K562 (cell line): ENCODE results near the gene SLC37A3. TPM values are rescaled to one million over a fixed set of nuclear protein-coding genes. Genes with fewer than 3 reads are reported as not detected.
A peak's percentile ranks its signal among the peaks of the same experiment; 100 is the strongest.

Source experiments
- ARNT ChIP-seq, 2 experiments: fragments of 450-650 bp; IDR thresholded peaks; 2 replicates each; pipeline ENCODE4 v1.6.1; 2016; ENCODE audit warnings: mild to moderate bottlenecking in 1 of 2
- CREB1 ChIP-seq, 2 experiments: sonication (generic) in 1 of 2; formaldehyde crosslinking in 1 of 2; IDR thresholded peaks; 2 replicates each; pipeline versions ENCODE4 v1.6.1 to v1.8.0; 2012 to 2022; ENCODE audit warnings: inconsistent platforms in 1 of 2, mild to moderate bottlenecking in 1 of 2, missing genetic modification reagents in 1 of 2, moderate library complexity in 1 of 2
- CTBP1 ChIP-seq: fragments of 450-650 bp; IDR thresholded peaks from 2 replicates; pipeline ENCODE4 v1.6.1; 2016; ENCODE audit warnings: borderline replicate concordance
- DACH1 ChIP-seq: fragments of 450-650 bp; IDR thresholded peaks from 2 replicates; pipeline ENCODE4 v1.6.1; 2018; ENCODE audit not compliant: partially characterized antibody
- E2F3 ChIP-seq: fragments of 250-450 bp; sonication (Bioruptor Pico); IDR thresholded peaks from 2 replicates; pipeline ENCODE4 v1.4.0; 2020; ENCODE audit warnings: mild to moderate bottlenecking
- HCFC1 ChIP-seq: IDR thresholded peaks from 2 replicates; pipeline ENCODE4 v1.6.1; 2012; ENCODE audit warnings: low read depth, low read length, improper control_type of control experiment
- HDAC8 ChIP-seq: fragments of 450-650 bp; IDR thresholded peaks from 2 replicates; pipeline ENCODE4 v1.6.1; 2016; ENCODE audit warnings: mild to moderate bottlenecking, missing genetic modification characterization, moderate library complexity, missing compliant biosample characterization
- NCOA6 ChIP-seq: fragments of 450-650 bp; IDR thresholded peaks from 2 replicates; pipeline ENCODE4 v1.6.1; 2017; ENCODE audit warnings: mild to moderate bottlenecking
- POLR2H ChIP-seq: IDR thresholded peaks from 2 replicates; pipeline ENCODE4 v1.6.1; 2016; ENCODE audit warnings: missing genetic modification characterization, low read depth, mild to moderate bottlenecking, control low read depth, missing compliant biosample characterization, moderate library complexity
- PYGO2 ChIP-seq: fragments of 450-650 bp; IDR thresholded peaks from 2 replicates; pipeline ENCODE4 v1.6.1; 2016; ENCODE audit warnings: mild to moderate bottlenecking, missing genetic modification characterization, moderate library complexity, missing compliant biosample characterization
- TEAD1 ChIP-seq, 2 experiments: fragments of 450-650 bp in 1 of 2; sonication (generic) in 1 of 2; formaldehyde crosslinking; IDR thresholded peaks; 2 replicates each; pipeline versions ENCODE4 v1.4.0 to v1.8.0; 2020 to 2022; ENCODE audit warnings: mild to moderate bottlenecking in 2 of 2, missing genetic modification reagents in 1 of 2
- TEAD4 ChIP-seq, 2 experiments: sonication (generic) in 1 of 2; formaldehyde crosslinking in 1 of 2; IDR thresholded peaks; 2 replicates each; pipeline versions ENCODE4 v1.6.1 to v1.8.0; 2012 to 2022; ENCODE audit warnings: borderline replicate concordance in 1 of 2, inconsistent platforms in 1 of 2, low read length in 1 of 2, mild to moderate bottlenecking in 1 of 2, missing genetic modification reagents in 1 of 2
- ZBTB8A ChIP-seq: fragments of 450-650 bp; IDR thresholded peaks from 2 replicates; pipeline ENCODE4 v1.6.1; 2018; ENCODE audit warnings: mild to moderate bottlenecking, moderate library complexity; ENCODE audit not compliant: partially characterized antibody
- ZNF584 ChIP-seq: fragments of 200-800 bp; sonication (Bioruptor generic); IDR thresholded peaks from 2 replicates; pipeline ENCODE4 v1.6.1; 2016; ENCODE audit warnings: low read depth, mild to moderate bottlenecking, missing genetic modification characterization, missing compliant biosample characterization
- polyA plus RNA-seq, 8 experiments: library from polyadenylated mRNA; depleted of rRNA in 4 of 8; stranded (reverse) in 5 of 8; unstranded in 3 of 8; fragments of >200 nt; fragmentation: Nextera tagmentation in 2 of 8; fragmentation: Illumina TruSeq in 1 of 8; extraction: Ambion mirVana in 2 of 8; extraction: Trizol in 1 of 8; gene quantifications; 2 replicates each; pipeline versions ENCODE4 v1.2.1 to v1.2.3, GENCODE V29; 2011 to 2014; ENCODE audit warnings: inconsistent platforms in 1 of 8, missing spikeins in 1 of 8
- total RNA-seq, 7 experiments: library from RNA; depleted of rRNA in 6 of 7; stranded (reverse); fragments of >200 nt in 6 of 7; fragmentation: Illumina TruSeq in 2 of 7; extraction: Trizol in 2 of 7; gene quantifications; 2 replicates each; pipeline versions ENCODE4 v1.2.1 to v1.2.3, GENCODE V29; 2011 to 2021; ENCODE audit warnings: low replicate concordance in 1 of 7
- TF ChIP-seq, protein P1 (sequence below): sonication (generic); formaldehyde crosslinking; IDR thresholded peaks from 2 replicates; pipeline ENCODE4 v1.8.1; 2022; ENCODE audit warnings: missing genetic modification reagents
- TF ChIP-seq, protein P2 (sequence below): fragments of 200-800 bp; sonication (Bioruptor generic); IDR thresholded peaks from 2 replicates; pipeline ENCODE4 v1.6.1; 2016; ENCODE audit warnings: missing genetic modification characterization, missing compliant biosample characterization
- TF ChIP-seq, protein P3 (sequence below): fragments of 450-650 bp; IDR thresholded peaks from 2 replicates; pipeline ENCODE4 v1.6.1; 2016

Gene SLC37A3
- total and polyA plus RNA-seq, 9 of the 15 experiments (the other 6 are each of a cell fraction or from before 2014, with no cell fraction given): 11.7 to 59.1 (median 26.8) TPM

DNA sequence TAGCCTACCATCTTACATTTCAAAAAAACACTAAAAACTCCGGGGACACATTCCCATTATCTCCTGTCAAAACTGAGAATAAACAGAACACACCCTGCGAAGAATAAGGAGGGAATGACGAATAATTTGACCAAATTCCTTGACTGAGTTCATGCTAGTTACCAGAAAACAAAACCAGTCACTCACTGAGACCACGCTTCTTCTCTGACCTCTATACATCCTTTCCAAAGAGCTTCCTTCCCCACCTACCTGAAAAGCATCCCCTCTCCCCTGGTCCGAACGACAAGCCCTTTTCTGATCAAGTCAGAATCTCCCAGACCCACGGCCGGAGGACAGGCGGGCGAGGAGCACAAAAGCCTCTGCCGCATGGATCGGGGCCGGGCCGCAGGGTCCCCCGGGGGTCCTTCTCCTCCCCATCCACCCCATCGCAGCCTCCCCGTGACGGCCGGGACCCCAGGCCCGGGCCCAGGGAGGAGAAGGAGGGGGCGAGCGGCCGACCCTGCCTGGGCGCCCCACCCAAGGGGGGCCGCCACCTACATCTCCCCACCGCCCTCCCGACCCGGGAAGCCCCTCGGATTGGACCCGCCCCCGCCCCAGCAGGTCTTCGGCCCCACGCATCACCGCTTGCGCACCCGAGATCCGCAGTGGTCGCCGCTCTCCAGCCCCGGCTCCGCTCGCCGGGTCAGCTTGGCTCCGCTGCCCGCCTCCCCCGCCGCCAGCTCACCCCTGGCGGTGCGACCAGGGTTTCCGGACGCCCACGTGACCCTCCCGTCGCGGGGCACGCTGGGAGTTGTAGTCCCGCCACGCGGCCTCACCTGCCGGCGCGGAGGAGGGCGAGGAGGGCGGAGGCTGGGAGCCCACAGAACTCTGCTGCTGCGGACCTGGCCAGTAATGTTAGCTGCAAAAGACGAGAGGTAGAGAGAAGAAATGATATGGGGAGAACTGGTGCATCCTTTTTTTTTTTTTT is at the start of gene SLC37A3 (continued):
- TF ChIP-seq POLR2H (no peak), TEAD4 (IDR thresholded peaks at IDR 0.05; ENCODE audit: low read length) (no peak; the same call in 1 of the 2 replicates), TEAD4 (CRISPR knock-in tag; IDR thresholded peaks at IDR 0.05; ENCODE audit: borderline replicate concordance) (peak; percentile 49; the same call in 1 of the 2 replicates), HCFC1 (peak; percentile 99), HDAC8 (tag) (no peak), TEAD1 (CRISPR knock-in tag; IDR thresholded peaks at IDR 0.05) (peak; percentile 21 to 63; a peak in 2 of 4 replicates), ZNF584 (no peak), NCOA6 (no peak), CTBP1 (peak; percentile 71; the same call in 1 of the 2 replicates), PYGO2 (tag) (no peak), ZBTB8A (no peak), ARNT (IDR thresholded peaks at IDR 0.05) (peak in 1 of 2 experiments; percentile 44; a peak in 1 of 4 replicates), CREB1 (IDR thresholded peaks at IDR 0.05) (peak; percentile 89), CREB1 (CRISPR knock-in tag; IDR thresholded peaks at IDR 0.05) (peak; percentile 89), DACH1 (no peak), E2F3 (no peak)
- TF ChIP-seq, protein P1, sequence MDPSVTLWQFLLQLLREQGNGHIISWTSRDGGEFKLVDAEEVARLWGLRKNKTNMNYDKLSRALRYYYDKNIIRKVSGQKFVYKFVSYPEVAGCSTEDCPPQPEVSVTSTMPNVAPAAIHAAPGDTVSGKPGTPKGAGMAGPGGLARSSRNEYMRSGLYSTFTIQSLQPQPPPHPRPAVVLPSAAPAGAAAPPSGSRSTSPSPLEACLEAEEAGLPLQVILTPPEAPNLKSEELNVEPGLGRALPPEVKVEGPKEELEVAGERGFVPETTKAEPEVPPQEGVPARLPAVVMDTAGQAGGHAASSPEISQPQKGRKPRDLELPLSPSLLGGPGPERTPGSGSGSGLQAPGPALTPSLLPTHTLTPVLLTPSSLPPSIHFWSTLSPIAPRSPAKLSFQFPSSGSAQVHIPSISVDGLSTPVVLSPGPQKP (CRISPR knock-in tag): no peak
- TF ChIP-seq, protein P2, sequence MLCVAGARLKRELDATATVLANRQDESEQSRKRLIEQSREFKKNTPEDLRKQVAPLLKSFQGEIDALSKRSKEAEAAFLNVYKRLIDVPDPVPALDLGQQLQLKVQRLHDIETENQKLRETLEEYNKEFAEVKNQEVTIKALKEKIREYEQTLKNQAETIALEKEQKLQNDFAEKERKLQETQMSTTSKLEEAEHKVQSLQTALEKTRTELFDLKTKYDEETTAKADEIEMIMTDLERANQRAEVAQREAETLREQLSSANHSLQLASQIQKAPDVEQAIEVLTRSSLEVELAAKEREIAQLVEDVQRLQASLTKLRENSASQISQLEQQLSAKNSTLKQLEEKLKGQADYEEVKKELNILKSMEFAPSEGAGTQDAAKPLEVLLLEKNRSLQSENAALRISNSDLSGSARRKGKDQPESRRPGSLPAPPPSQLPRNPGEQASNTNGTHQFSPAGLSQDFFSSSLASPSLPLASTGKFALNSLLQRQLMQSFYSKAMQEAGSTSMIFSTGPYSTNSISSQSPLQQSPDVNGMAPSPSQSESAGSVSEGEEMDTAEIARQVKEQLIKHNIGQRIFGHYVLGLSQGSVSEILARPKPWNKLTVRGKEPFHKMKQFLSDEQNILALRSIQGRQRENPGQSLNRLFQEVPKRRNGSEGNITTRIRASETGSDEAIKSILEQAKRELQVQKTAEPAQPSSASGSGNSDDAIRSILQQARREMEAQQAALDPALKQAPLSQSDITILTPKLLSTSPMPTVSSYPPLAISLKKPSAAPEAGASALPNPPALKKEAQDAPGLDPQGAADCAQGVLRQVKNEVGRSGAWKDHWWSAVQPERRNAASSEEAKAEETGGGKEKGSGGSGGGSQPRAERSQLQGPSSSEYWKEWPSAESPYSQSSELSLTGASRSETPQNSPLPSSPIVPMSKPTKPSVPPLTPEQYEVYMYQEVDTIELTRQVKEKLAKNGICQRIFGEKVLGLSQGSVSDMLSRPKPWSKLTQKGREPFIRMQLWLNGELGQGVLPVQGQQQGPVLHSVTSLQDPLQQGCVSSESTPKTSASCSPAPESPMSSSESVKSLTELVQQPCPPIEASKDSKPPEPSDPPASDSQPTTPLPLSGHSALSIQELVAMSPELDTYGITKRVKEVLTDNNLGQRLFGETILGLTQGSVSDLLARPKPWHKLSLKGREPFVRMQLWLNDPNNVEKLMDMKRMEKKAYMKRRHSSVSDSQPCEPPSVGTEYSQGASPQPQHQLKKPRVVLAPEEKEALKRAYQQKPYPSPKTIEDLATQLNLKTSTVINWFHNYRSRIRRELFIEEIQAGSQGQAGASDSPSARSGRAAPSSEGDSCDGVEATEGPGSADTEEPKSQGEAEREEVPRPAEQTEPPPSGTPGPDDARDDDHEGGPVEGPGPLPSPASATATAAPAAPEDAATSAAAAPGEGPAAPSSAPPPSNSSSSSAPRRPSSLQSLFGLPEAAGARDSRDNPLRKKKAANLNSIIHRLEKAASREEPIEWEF: no peak
- TF ChIP-seq, protein P3, sequence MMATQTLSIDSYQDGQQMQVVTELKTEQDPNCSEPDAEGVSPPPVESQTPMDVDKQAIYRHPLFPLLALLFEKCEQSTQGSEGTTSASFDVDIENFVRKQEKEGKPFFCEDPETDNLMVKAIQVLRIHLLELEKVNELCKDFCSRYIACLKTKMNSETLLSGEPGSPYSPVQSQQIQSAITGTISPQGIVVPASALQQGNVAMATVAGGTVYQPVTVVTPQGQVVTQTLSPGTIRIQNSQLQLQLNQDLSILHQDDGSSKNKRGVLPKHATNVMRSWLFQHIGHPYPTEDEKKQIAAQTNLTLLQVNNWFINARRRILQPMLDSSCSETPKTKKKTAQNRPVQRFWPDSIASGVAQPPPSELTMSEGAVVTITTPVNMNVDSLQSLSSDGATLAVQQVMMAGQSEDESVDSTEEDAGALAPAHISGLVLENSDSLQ: no peak
